GM21447 (cell line): ENCODE data around the gene C20orf144.
"Not testable (repeated sequence)": the region's sequence is repeated elsewhere in the genome, so short reads cannot be mapped to it uniquely, and the experiment has no call there.

Source experiments
- ATAC-seq: cut with Tn5 transposase; IDR thresholded peaks from one replicate; pipeline ENCODE4 v1.9.1; 2021; ENCODE audit not compliant: unreplicated experiment

The C20orf144 gene

DNA sequence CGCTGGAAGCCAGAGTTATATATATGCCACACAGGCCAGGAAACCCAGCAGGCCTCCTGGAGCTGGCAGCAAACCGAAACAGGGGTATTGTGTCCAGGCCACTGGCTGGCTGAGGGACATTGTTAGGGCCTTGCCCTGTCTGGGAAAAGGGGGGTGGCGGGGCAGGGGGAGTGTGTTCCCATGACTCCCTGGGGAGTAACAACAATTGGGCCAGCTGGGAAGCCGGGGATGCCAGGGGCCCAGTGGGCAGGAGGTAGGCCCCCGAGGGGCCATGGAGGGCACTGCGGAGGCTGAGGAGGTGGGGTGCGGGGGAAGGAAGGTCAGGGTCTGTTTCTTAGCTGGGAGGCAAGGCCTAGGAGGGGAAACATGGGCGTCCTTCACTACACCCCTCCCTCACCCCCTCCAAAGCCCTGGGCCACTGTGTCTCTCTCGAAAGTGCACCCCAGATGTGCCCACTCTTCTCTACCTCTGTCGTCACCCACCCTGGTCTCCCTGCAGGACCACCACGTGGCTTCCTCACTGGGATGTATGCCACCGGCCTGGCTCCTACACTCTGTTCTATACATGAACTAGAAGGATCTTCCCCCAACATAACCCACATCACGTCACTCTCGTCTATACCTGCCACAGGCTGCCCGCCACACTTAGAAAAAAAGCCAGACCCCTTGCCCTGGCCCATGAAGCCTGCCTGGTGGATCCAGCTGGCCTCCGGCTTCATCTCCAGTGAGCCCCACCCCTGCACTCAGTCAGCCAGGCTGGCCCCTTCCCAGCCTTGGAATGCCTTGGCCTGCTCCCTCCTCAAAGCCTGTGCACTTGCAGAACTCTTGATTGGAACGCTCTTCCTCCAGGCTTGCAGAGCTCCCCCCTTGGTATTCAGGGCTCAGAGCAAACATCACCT is 31.9 kb downstream of the C20orf144 start:
- no peak for ATAC-seq

GRCh38 chr20:33694639-33695012 is 32.5 kb downstream of the C20orf144 start:
- no peak for ATAC-seq

GRCh38 chr20:33696448-33696847 is 34.3 kb downstream of the C20orf144 start:
- ATAC-seq: no peak

DNA sequence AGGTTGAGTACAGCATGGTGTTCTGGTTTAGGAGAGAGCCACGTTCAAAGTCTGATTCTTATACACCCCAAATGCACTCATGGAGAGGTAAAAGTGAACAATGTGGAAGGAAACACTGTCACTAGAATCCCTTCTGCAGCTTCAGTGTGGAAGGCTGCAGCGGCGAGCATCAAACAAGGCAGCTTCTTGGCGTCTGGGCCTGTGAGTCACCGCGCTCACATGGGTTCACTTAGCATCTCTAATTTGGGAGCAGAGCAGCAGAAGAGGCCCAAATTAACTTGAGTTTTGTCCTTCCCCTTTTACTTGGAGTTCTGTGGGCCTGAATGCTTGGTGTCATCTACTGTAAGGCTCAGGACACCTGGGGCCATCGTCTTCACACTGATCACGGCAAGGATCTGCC is 35.0 kb downstream of the C20orf144 start:
- ATAC-seq: no peak

DNA sequence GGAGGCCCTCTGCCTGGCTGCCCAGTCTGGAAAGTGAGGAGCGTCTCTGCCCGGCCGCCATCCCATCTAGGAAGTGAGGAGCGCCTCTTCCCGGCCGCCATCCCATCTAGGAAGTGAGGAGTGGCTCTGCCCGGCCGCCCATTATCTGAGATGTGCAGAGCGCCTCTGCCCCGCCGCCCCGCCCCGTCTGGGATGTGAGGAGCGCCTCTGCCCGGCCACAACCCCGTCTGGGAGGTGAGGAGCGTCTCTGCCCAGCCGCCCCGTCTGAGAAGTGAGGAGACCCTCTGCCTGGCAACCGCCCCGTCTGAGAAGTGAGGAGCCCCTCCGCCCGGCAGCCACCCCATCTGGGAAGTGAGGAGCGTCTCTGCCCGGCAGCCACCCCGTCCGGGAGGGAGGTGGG is 36.8 kb downstream of the C20orf144 start:
- not testable (repeated sequence) for ATAC-seq

DNA sequence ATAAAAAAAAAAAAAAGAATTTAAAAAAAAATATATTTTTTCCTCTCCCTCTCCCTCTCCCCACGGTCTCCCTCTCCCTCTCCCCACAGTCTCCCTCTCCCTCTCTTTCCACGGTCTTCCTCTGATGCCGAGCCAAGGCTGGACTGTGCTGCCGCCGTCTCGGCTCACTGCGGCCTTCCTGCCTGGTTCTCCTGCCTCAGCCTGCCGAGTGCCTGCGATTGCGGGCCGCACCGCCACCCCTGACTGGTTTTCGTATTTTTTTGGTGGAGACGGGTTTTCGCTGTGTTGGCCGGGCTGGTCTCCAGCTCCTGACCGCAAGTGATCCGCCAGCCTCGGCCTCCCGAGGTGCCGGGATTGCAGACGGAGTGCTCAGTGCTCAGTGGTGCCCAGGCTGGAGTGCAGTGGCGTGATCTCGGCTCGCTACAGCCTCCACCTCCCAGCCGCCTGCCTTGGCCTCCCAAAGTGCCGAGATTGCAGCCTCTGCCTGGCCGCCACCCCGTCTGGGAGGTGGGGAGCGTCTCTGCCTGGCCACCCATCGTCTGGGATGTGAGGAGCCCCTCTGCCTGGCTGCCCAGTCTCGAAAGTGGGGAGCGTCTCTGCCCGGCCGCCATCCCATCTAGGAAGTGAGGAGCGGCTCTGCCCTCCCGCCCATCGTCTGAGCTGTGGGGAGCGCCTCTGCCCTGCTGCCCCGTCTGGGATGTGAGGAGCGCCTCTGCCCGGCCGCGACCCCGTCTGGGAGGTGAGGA is 38.7 kb downstream of the C20orf144 start:
- ATAC-seq: not testable (repeated sequence)

DNA sequence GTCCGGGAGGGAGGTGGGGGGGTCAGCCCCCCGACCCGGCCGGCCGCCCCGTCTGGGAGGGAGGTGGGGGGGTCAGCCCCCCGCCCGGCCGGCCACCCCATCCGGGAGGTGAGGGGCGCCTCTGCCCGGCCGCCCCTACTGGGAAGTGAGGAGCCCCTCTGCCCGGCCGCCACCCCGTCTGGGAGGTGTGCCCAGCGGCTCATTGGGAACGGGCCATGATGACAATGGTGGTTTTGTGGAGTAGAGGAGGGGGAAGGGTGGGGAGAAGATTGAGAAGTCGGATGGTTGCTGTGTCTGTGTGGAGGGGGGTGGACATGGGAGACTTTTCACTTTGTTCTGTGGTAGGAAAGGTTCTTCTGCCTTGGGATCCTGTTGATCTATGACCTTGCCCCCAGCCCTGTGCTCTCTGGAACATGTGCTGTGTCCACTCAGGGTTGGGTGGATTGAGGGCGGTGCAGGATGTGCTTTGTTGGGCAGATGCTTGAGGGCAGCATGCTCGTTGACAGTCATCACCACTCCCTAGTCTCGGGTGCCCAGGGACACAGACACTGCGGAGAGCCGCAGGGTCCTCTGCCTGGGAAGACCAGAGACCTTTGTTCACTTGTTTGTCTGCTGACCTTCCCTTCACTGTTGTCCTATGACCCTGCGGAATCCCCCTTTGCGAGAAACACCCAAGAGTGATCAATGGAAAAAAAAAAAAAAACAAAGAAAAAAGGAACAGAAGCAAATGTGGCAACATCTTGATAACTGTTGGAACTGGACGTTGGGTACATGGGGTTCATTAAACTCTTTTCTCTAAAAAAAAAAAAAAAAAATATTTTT is 39.7 kb downstream of the C20orf144 start:
- ATAC-seq: no peak

DNA sequence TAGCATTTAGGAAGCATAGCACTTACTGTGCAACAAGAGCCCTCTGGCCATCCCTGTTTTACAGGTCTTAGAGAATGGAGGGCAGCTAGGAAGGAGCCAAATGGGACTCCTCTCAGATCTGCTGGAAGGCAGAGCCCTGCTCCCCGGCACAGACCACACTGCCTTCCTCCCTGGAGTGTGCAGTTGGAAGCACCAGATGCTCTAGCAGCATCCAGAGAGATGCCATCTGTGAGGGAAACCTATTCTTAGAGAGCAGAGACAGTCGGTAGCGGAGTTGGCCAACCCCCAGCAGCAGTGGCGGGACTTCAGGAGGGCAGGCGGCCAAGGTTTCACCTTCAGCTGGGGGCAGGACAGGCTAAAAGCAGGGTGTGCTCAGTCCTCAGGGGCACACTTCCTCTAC is 40.7 kb downstream of the C20orf144 start:
- no peak for ATAC-seq

- no peak for ATAC-seq
These were observed 41.5 kb downstream of the C20orf144 start for GRCh38 chr20:33703498-33704137.

- ATAC-seq: no peak
These were observed 42.2 kb downstream of the C20orf144 start for GRCh38 chr20:33704197-33704924.

DNA sequence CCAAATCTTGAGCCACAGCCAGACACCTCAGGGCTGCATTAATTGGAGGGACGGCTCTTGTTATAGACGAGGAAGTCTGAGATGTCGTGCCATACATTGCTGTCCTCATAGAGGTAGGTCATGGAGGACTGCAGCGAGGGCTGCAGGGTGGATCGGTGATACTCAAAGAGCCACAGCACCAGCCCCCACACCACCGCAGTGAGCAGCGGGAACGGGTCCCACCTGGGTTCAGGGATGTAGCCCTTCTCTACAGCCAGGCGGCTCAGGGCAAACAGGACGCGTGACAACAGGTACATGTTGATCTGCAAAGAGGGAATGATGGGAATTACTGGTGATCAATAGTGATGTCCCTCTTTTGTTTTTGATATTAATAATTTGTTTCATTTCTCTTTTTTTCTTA is 45.5 kb downstream of the C20orf144 start:
- ATAC-seq: no peak

DNA sequence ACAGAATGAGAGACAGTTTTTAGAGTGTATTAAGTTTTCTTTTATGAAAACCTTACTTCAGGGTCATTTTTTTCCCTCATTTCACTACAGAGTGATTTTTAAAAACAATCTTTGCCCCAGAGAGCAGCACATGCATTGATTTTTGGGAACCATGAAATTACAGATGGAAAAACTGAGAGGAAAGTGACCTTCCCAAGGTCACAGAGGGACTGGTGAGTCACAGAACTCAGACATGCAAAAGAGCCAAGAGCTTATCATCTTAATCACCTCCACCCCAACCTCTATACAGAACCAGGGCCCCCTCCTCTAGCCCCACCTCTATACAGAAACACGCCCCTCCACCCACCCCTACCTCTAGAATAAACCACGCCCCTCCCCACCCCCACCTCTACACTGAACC is 47.3 kb downstream of the C20orf144 start:
- ATAC-seq: no peak

DNA sequence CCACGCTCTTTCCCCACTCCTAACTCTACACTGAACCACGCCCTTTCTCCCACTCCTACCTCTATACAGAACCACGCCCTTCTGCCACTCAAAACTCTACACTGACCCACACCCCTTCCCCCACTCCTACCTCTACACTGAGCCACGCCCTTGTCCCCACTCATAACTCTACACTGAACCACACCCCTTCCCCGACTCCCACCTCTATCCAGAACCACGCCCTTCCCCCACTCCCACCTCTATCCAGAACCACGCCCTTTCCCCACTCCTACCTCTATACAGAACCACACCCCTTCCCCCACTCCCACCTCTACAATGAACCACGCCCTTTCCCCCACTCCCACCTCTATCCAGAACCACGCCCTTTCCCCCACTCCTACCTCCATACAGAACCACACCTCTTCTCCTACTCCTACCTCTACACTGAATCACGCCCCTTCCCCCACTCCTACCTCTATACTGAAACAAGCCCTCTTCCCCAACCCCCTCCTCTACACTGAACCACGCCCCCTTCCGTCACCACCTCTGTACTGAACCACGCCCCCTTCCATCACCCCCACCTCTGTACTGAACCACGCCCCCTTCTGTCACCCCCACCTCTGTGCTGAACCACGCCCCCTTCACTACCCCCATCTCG is 47.9 kb downstream of the C20orf144 start:
- ATAC-seq: no peak

GRCh38 chr20:33710681-33711445 is 48.7 kb downstream of the C20orf144 start:
- no peak for ATAC-seq

- ATAC-seq: no peak
These were observed 49.3 kb downstream of the C20orf144 start for GRCh38 chr20:33711446-33711738.
